ENCODE results near the gene PLPP4. TPM values are rescaled to one million over a fixed set of nuclear protein-coding genes. Genes with fewer than 3 reads are reported as not detected.

Gene PLPP4
- total RNA-seq, 1 donor from 2014 or later = not detected

- DNase-seq = no peak
- Histone ChIP-seq H3K4me1 (no peaks in the 10 kb centered on the region), H3K9me3 (peaks cover 14% of the 10 kb centered on the region), H3K27ac (no peak overlapping the region), H3K27me3 (ENCODE audit: low read depth) (no peaks in the 10 kb centered on the region), H3K4me3 (no peak overlapping the region), H3K36me3 (no peaks in the 10 kb centered on the region)
- intact Hi-C loops (cut with DNase I) = no loop called here
- no peak for ATAC-seq
- TF ChIP-seq CTCF (IDR thresholded peaks at IDR 0.05) = no peak
Measured at GRCh38 chr10:120555842-120556532, 99.0 kb downstream of the PLPP4 start.

- Histone ChIP-seq H3K27ac (no peak overlapping the region), H3K9me3 (peaks cover 14% of the 10 kb centered on the region), H3K4me1 (no peaks in the 10 kb centered on the region), H3K4me3 (no peak overlapping the region), H3K27me3 (ENCODE audit: low read depth) (no peaks in the 10 kb centered on the region), H3K36me3 (no peaks in the 10 kb centered on the region)
- no peak for TF ChIP-seq CTCF (IDR thresholded peaks at IDR 0.05)
- intact Hi-C loops (cut with DNase I) = no loop called here
- DNase-seq (no peak), ATAC-seq (no peak)
Measured at GRCh38 chr10:120557311-120557710, 100.3 kb downstream of the PLPP4 start.

- Histone ChIP-seq H3K4me3 (no peak overlapping the region), H3K27me3 (ENCODE audit: low read depth) (no peaks in the 10 kb centered on the region), H3K4me1 (no peaks in the 10 kb centered on the region), H3K9me3 (no peaks in the 10 kb centered on the region), H3K27ac (no peak overlapping the region), H3K36me3 (no peaks in the 10 kb centered on the region)
- ATAC-seq (no peak), DNase-seq (no peak)
- no peak for TF ChIP-seq CTCF (IDR thresholded peaks at IDR 0.05)
- intact Hi-C loops (cut with DNase I) = no loop called here
Measured at GRCh38 chr10:120559800-120560199, 102.8 kb downstream of the PLPP4 start.

GRCh38 chr10:120562956-120563355 is 105.9 kb downstream of the PLPP4 start:
- H3K9me3 ChIP-seq = no peaks in the 10 kb centered on the region
- no peaks in the 10 kb centered on the region for H3K4me1 ChIP-seq
- H3K4me3 ChIP-seq = no peak overlapping the region
- DNase-seq (no peak), ATAC-seq (no peak)
- no peak overlapping the region for H3K27ac ChIP-seq
- no peak for TF ChIP-seq CTCF (IDR thresholded peaks at IDR 0.05)
- H3K36me3 ChIP-seq = no peaks in the 10 kb centered on the region
- intact Hi-C loops (cut with DNase I) = no loop called here
- no peaks in the 10 kb centered on the region for H3K27me3 ChIP-seq (ENCODE audit: low read depth)

- intact Hi-C loops (cut with DNase I) = no loop called here
- no peak for ATAC-seq
- no peak for TF ChIP-seq CTCF (IDR thresholded peaks at IDR 0.05)
Measured at GRCh38 chr10:120570418-120570817, 113.4 kb downstream of the PLPP4 start.

More at GRCh38 chr10:120570418-120570817, 113.4 kb downstream of the PLPP4 start:
- no peaks in the 10 kb centered on the region for H3K4me1 ChIP-seq
- H3K27ac ChIP-seq = no peak overlapping the region
- DNase-seq = no peak
- no peaks in the 10 kb centered on the region for H3K36me3 ChIP-seq
- H3K9me3 ChIP-seq = no peaks in the 10 kb centered on the region
- no peak overlapping the region for H3K4me3 ChIP-seq
- no peaks in the 10 kb centered on the region for H3K27me3 ChIP-seq (ENCODE audit: low read depth)
